Choroid plexus epithelial cell (primary cell): ENCODE data around the gene RPS6KA2.
"Not testable (repeated sequence)": the region's sequence is repeated elsewhere in the genome, so short reads cannot be mapped to it uniquely, and the experiment has no call there.

ENCODE experiments used
- DNase-seq: peaks from one replicate; pipeline ENCODE4 v3.0.0-alpha.2; 2010; ENCODE audit warnings: low read depth
- H3K4me3 ChIP-seq: 2 replicates; pipeline ENCODE4 v1.5.1; 2011; ENCODE audit warnings: low read depth, mild to moderate bottlenecking, control low read depth, low read length, moderate library complexity
- TF ChIP-seq, protein P1 (sequence below): conservative IDR thresholded peaks from 2 replicates; pipeline ENCODE4 v1.5.1; 2011; ENCODE audit warnings: low read depth, mild to moderate bottlenecking, control low read depth, inconsistent platforms, low read length, moderate library complexity

RPS6KA2 gene

DNA sequence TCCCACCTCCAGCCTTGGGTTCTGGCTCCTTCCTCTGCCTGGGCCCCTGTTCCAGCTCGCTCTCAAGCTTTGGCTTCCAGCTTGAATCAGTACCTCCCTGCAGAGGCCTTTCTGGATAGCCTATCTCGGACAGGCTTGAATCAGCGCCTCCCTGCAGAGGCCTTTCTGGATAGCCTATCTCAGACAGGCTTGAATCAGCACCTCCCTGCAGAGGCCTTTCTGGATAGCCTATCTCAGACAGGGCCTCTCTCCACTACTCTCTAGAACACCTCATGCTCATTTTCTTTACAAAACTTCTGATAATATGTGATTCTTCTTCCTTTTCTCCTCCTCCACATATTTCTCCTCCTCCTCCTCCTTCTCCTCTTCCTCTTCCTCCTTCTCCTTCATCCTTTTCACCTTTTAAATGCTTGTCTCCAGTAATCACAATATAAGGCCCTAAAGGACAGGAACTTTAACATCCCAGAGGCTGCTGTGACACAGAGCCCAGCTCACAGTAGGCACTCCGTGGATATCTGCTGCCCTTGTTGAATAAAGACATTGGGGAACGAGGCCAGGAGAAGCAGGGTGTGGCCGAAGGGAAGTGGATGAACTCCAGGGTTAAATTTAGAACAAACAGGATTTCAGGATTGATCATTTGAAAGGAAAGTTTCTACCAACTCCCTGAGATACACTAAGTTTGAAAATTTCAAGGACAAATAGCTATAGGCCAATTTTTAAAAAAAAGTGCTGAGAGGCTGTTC lies 9.3 kb upstream of the RPS6KA2 start:
- DNase-seq: no peak
- H3K4me3 ChIP-seq: no peak overlapping the region
- TF ChIP-seq, protein P1, sequence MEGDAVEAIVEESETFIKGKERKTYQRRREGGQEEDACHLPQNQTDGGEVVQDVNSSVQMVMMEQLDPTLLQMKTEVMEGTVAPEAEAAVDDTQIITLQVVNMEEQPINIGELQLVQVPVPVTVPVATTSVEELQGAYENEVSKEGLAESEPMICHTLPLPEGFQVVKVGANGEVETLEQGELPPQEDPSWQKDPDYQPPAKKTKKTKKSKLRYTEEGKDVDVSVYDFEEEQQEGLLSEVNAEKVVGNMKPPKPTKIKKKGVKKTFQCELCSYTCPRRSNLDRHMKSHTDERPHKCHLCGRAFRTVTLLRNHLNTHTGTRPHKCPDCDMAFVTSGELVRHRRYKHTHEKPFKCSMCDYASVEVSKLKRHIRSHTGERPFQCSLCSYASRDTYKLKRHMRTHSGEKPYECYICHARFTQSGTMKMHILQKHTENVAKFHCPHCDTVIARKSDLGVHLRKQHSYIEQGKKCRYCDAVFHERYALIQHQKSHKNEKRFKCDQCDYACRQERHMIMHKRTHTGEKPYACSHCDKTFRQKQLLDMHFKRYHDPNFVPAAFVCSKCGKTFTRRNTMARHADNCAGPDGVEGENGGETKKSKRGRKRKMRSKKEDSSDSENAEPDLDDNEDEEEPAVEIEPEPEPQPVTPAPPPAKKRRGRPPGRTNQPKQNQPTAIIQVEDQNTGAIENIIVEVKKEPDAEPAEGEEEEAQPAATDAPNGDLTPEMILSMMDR: no peak

DNA sequence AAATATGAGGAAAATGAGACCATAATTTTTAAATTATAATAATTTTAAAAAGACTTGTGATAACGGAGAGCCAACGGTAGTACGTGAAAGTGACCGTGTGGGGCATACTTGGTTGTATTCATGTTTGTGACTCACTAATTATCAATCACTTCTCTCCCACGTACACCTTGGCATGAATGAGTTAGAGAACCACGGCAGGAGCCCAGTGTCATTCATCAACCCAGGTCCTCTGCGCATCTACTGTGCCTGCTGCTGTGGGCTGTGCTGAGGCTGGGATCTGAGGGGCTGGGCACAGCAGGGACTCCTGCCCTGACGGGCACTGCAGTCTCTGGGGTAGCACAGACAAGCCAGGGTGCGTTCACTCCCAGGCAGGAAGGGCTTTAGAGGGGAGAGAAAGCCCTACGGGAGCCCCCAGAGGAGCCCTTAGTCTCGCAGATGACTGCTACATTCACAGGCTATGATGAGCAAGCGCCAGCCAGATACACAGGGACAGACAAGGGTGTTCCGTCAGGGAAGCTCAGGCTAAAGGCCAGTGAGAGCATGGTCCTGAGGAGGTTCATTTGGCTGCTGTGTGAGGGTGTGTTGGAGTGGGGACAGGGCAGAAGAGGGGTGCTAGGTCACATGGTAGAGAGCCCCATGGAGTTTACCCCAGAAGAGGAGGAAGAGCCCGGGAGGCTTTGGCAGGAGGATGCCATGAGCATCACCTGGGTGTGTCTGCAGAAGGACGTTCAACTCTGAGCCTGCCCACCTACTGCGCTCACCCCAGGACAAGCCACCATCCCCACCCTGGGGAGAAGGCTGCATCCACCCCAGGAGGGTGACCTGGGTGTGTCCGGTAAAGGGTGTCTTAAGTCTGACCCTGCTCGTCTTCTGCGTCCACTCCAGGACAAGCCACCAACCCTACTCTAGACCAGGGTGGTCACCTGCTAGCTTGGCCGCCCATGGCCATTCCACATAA lies 8.2 kb upstream of the RPS6KA2 start:
- TF ChIP-seq, protein P1: no peak
- no peak for DNase-seq
- no peak overlapping the region for H3K4me3 ChIP-seq

DNA sequence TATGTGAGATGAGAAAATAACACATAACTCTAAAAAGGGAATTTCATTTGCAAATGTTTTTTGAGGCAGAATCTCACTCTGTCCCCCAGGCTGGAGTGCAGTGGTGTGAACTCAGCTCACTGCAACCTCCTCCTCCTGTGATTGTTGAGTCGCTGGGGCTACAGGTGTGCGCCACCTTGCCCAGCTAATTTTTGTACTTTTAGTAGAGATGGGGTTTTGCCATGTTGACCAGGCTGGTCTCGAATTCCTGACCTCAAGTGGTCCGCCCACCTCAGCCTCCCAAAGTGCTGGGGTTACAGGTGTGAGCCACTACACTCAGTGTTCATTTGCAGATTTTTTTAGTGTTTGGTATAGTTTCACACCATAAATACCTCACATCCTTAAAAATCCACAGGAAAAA lies 7.5 kb upstream of the RPS6KA2 start:
- DNase-seq, H3K4me3 ChIP-seq: not testable (repeated sequence)

DNA sequence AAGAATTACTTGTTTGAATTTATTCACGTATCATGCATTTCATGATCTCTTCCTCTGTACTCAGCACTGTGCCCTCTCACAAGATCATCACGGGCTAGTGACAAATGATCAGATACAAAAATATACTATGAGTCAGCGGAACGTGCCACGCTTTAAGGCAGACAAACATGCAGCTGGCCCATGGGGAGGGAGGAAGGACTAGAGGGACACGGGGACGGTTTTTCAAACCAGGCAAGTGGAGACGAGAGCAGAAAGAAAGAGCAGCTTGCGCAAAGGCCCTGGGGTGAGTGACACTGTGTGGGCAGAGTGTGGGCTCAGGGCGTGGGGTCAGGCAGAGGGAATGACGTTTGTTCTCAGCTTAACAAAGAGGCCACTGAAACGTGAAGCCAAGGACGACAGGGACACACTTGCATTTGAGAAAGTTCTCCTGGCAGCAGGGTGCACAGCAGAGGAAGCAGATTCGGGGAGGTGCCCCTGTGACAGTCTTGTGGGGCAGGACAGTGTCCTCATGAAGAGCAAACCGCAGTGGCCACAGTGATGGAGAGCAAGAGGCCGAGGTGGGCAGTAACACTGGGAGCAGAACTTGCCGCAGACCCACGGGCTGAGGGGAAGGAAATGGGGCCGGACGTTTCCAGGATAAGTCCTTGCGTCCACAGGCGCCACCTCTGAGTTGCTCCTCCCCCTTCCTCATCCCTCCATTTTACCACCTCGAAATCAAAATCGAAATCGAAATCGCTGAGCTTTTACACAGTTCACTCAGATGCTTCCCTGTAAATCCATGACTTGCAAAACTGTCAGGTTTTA lies 6.9 kb upstream of the RPS6KA2 start:
- TF ChIP-seq, protein P1: no peak
- DNase-seq: no peak
- no peak overlapping the region for H3K4me3 ChIP-seq

DNA sequence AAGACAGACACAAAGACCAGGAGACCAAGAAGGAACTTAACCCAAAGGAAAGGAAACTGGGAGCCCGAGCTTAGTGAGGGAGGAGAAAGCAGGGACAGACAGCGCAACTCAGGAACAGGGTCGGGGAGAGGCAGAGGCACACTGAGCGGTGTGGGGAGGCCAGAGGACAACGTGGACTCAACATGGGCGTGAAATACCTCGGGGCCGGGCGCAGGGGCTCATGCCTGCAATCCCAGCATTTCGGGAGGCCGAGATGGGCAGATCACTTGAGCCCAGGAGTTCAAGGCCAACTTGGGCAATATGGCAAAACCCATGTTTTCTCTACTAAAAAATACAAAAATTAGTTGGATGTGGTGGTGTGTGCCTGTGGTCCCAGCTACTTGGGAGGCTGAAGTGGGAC lies 5.7 kb upstream of the RPS6KA2 start:
- H3K4me3 ChIP-seq: no peak overlapping the region
- TF ChIP-seq, protein P1: no peak
- DNase-seq: no peak

DNA sequence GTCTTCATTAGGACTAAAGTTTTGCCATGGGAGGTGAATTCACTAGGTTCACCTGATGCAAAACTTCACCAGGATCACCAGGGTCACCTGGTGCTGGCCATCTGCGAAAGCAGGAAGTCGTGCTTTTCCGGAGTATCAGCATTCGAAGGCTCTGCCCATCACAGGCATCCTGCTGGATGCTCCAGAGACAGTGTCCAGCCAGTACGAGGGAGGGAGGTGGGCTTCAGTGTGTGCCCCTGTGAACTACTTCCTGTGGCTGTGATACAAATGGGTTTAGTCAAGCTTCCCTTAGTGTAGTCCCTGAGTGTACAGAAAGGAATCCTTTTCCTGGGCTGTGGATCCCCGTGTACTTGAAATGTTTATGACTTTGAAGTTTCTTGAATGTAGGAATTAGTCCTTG lies 3.4 kb upstream of the RPS6KA2 start:
- H3K4me3 ChIP-seq: no peak overlapping the region
- TF ChIP-seq, protein P1: no peak
- DNase-seq: no peak

DNA sequence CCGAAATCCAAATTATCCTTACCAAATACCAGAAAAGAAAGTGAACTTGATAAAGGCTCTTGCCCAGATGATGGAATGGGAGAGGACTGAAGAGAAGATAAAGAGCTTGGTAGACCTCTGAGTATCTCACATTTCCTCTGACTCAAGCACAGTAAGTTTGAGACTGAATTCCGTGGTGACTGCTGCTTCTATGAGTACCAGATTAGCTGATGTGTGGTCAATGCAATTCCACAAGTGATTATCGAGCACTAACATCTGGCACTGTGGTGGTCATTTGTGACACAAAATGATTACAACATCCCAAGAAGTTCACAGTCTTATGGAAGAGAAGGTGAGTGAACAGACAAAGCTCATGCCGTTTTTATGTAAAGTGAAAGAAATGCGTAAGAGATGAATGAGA lies 2.6 kb upstream of the RPS6KA2 start:
- peak; percentile 51 for DNase-seq
- no peak overlapping the region for H3K4me3 ChIP-seq
- TF ChIP-seq, protein P1: no peak
